Measurements from ENCODE around the gene RUFY1.

RUFY1 gene

GRCh38 chr5:179610109-179610902, 60.0 kb downstream of the RUFY1 start:
- ATAC-seq: no peak; the same call in 2 of the 3 replicates
- no peak for TF ChIP-seq ZNF8 (CRISPR knock-in tag; IDR thresholded peaks at IDR 0.05)
- TF ChIP-seq ZFP3 (CRISPR knock-in tag; IDR thresholded peaks at IDR 0.05): no peak
- TF ChIP-seq CREB5 (CRISPR knock-in tag; IDR thresholded peaks at IDR 0.05; ENCODE audit: low read depth): no peak
- TF ChIP-seq ZNF70 (CRISPR knock-in tag; IDR thresholded peaks at IDR 0.05): no peak
- no peak for TF ChIP-seq PATZ1 (CRISPR knock-in tag; IDR thresholded peaks at IDR 0.05; ENCODE audit: borderline replicate concordance)
- no peak for TF ChIP-seq ISL1 (CRISPR knock-in tag; IDR thresholded peaks at IDR 0.05)
- no peak for TF ChIP-seq CSRNP3 (CRISPR knock-in tag; IDR thresholded peaks at IDR 0.05)
- TF ChIP-seq ESRRG (CRISPR knock-in tag; IDR thresholded peaks at IDR 0.05): no peak
- no peak for TF ChIP-seq TCF4 (CRISPR knock-in tag; IDR thresholded peaks at IDR 0.05; ENCODE audit: borderline replicate concordance)

- no peak for ATAC-seq
- no peak for TF ChIP-seq ESRRG (CRISPR knock-in tag; IDR thresholded peaks at IDR 0.05)
- TF ChIP-seq SNAI2 (CRISPR knock-in tag; IDR thresholded peaks at IDR 0.05): no peak
- TF ChIP-seq ZC3H10 (CRISPR knock-in tag; IDR thresholded peaks at IDR 0.05): 0 out of 2 replicates have a peak, but pooled peaks have one; percentile 2
- no peak for TF ChIP-seq PPARA (CRISPR knock-in tag; IDR thresholded peaks at IDR 0.05; ENCODE audit: borderline replicate concordance)
These were observed 60.5 kb downstream of the RUFY1 start for GRCh38 chr5:179610903-179611265.

GRCh38 chr5:179612577-179613459, 62.5 kb downstream of the RUFY1 start:
- no peak for TF ChIP-seq BACH2 (CRISPR knock-in tag; IDR thresholded peaks at IDR 0.05; ENCODE audit: borderline replicate concordance)
- TF ChIP-seq TCF4 (CRISPR knock-in tag; IDR thresholded peaks at IDR 0.05; ENCODE audit: borderline replicate concordance): no peak
- TF ChIP-seq GLIS3 (CRISPR knock-in tag; IDR thresholded peaks at IDR 0.05): 0 out of 2 replicates have a peak, but pooled peaks have one; percentile 16
- TF ChIP-seq CSRNP3 (CRISPR knock-in tag; IDR thresholded peaks at IDR 0.05): 0 out of 2 replicates have a peak, but pooled peaks have one; percentile 1
- no peak for ATAC-seq

- ATAC-seq: no peak
- TF ChIP-seq ISL1 (CRISPR knock-in tag; IDR thresholded peaks at IDR 0.05) (no peak), CSRNP3 (CRISPR knock-in tag; IDR thresholded peaks at IDR 0.05) (peak; percentile 79; the same call in 1 of the 2 replicates), ZNF8 (CRISPR knock-in tag; IDR thresholded peaks at IDR 0.05) (no peak), ESRRG (CRISPR knock-in tag; IDR thresholded peaks at IDR 0.05) (no peak), RARB (CRISPR knock-in tag; IDR thresholded peaks at IDR 0.05) (no peak), TSHZ2 (CRISPR knock-in tag; IDR thresholded peaks at IDR 0.05) (no peak)
These were observed 63.2 kb downstream of the RUFY1 start for GRCh38 chr5:179613460-179614071.

Measured in SK-N-SH treated with all-trans-retinoic acid at 6 μM for 48 hours (cell line).